GM19397 (cell line): Measurements from ENCODE around the gene TMEM258.

Experiments
- ATAC-seq: cut with Tn5 transposase; IDR thresholded peaks from one replicate; pipeline ENCODE4 v1.9.1; 2021; ENCODE audit warnings: mild to moderate bottlenecking, moderate library complexity; ENCODE audit not compliant: unreplicated experiment

Gene TMEM258

GRCh38 chr11:61762223-61762615 lies 30.2 kb downstream of the TMEM258 start:
- no peak for ATAC-seq

GRCh38 chr11:61761440-61762222 lies 30.8 kb downstream of the TMEM258 start:
- no peak for ATAC-seq

DNA sequence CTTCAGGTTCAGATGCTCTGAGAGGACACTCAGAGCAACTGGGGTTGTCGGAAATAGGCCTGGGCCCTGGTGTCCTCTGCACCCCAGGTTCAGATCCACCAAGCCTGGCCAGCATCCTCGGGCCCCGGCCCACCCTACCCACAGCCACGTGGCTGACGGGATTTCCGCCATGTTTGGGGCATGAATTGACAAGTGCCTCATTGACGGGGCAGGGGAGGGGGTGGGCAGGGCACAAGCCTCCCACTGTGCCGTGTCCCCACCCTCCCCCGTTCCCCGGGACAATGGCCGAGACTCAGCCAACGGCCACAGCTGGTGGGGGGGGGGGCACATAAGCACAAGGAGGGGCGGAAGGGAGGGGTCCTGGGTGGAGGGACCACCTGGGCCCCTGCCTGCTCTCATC lies 31.5 kb downstream of the TMEM258 start:
- ATAC-seq: no peak

DNA sequence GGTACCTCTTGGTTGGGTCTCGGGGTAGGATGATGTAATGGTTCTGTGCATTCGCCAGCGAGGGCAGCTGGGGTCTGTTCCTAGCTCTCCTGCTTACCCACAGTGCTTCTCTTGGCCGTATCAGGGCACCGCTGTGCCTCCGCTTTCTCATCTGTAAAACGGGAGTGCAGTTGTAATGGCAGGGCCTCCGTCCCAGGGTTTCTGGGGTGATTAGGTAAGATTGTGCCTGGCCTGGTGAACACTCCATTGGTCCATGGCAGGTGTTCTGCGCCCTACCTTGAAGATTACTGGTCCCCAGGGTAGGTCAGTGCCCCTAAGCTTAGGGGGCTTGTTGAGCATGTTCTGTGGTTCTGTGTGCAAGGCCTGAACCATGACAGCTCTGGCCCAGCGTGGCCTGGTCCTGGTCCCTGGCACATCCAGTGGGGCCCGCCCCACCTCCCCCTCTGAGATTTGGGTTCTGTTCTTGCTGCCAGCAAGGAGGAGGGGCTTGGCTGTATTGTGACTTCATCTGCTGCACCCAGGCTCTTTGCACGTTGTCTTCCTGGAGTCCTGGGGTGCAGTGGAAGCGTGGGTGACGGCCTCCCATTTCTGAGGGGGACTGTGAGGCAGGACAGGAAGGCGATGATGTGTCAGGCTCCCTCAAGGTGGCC lies 35.1 kb downstream of the TMEM258 start:
- ATAC-seq: no peak

GRCh38 chr11:61756452-61757212 lies 35.8 kb downstream of the TMEM258 start:
- no peak for ATAC-seq

GRCh38 chr11:61756147-61756451 lies 36.3 kb downstream of the TMEM258 start:
- no peak for ATAC-seq

DNA sequence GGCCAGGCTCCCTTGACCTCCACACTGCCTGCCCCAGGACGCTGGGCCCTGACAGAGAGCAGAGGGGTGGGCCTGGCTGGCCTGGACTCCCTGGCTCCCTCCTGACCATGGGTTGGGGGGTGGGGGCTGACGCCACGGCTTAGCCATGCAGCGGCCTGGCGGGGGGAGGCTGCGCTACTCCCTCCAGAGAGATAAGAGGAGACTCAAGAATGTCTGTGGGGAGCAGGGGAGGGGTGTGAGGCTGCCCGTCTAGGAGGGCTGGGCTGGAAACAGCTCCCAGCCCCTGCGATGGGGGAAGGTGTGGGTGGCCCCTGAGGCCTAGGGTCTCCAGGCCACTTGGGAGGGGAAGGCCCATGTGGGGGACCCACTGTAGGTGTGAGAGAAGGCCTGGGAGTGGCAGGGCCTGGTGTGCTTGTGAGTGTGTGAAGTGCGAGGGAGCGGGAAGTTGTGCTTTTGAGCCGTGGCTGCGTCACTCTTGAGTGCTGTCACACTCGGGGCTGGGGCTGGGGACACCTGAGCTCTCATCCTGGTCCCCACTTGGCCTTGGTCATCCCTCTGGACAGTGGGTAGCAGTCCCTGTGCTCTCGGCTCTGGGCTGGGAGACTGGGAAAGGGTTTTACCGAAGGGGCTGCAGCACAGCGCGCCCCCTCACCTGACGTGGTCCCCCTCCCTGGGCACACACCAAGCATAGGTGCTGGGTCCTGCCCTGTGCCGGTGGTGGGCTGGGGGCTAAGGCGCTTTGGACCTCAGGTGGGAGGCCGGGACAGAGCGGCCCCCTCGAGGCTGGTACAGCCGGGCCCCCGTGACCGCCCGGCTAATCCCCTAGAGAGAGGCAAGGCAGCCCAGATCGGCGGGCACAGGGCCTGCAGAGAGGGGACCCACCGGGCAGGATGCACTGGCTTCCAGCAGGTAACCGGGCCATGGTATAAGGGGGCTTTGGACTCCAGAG lies 37.6 kb downstream of the TMEM258 start:
- ATAC-seq: no peak

- ATAC-seq: no peak
Measured at GRCh38 chr11:61753672-61754071, 38.7 kb downstream of the TMEM258 start.

GRCh38 chr11:61752925-61753521 lies 39.4 kb downstream of the TMEM258 start:
- ATAC-seq: no peak

DNA sequence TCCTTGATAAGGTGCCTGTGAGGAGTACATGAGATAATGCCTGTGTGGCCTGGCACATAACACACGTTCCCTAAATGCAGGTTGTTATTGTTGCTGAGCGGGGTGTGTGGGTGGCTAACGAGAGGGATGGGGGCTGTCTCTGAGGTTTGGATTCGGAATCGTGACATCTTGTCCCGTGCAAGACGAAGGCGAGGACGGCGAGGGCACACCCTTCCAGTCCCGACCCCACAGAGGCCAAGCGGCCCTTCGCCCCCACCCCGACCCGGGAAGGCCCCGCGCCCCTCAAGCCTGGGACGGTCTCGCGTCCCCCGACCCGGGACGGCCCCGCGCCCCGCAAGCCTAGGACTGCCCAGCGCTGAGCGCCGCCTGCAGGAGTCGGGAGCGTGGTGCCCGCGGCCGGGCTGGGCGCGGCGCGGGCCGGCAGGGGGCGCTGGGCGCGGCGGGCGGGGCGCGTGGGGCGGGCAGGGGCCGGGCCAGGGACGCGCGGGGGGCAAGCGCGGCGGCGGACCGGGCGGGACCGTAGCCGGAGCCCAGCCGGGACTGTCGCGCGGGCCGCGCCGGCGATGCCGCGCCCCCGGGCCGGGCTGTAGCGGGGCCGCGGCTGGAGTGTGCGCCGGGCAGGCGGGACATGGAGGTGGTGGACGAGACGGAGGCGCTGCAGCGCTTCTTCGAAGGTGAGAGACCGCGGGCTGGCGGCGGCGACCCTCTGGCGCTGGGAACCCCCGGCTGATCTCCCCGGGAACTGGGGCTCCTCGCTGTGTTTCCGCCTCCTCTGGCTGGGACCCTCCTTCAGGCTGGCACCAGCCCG lies 40.1 kb downstream of the TMEM258 start, which contains the start of gene MYRF:
MYRF (plus strand) TSS at position 520 of the 808 bp plus-strand sequence; CDS start at position 629, 109 bp downstream.
- ATAC-seq: no peak

GRCh38 chr11:61751384-61751783 lies 41.0 kb downstream of the TMEM258 start:
- no peak for ATAC-seq

DNA sequence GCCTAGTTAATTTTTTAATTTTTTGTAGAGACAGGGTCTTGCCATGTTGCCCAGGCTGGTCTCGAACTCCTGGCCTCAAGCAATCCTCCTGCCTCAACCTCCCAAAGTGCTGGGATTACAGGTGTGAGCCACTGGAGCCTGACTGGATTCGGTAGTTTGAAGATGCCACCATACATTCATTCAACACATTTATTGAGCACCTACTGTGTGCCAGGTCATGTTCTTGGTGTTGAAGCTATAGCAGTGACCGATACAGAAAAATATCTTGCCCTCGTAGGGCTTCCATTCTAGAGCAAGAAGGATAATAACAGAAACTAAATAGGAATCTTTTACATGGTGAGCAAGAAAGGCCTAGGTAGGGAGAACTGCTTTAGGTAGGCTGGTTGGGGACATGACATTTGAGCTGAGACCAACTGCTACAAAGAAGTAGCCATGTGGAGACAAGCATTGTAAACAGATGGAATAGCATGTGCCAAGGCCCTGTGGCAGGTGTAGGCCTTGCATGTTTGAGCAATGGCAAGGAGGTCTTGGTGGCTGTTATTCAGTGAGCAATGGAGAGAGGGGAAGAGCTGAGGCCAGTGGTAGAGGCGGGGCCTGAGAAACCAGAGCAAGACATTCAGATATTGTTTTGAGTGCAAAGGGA lies 41.6 kb downstream of the TMEM258 start:
- ATAC-seq: no peak

- no peak for ATAC-seq
Measured at GRCh38 chr11:61749591-61750217, 42.7 kb downstream of the TMEM258 start.

- ATAC-seq: no peak
Measured at GRCh38 chr11:61747967-61748285, 44.5 kb downstream of the TMEM258 start.

- ATAC-seq: no peak
Measured at GRCh38 chr11:61747192-61747966, 45.0 kb downstream of the TMEM258 start.

DNA sequence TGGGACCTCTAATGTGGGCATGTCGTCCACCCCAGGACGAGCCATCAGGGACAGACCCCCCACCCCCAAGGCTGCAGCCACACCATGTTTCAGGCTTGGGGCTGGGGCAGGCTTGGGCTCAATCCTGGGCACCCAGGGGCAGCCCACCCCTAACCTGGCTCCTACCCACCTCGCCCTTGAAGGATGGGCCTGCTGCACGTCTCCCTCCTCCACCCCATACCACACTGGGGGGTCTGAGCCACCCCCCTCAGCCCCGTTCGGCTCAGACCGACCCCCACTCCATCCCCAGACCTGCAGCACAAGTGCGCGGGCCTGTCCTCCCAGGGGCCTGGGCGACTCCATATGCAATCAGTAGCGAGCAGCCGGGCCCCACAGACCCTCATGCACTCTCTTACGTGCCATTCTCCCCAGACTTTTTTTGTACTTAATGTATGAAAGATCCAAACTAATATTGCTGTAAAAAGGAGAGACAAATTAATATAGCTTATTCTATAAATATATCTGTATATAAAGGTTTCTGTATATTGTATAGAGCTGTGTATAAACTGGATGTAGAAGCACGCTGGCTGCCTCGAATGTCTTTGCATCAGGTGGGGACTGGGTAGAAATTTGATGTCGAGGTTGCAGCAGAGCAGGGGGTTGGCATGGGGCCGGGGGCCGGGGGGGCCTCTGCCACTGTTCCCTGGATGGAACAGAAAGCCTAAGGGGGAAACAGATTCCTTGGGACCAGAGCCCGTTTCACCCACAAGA lies 45.8 kb downstream of the TMEM258 start:
- ATAC-seq: no peak

DNA sequence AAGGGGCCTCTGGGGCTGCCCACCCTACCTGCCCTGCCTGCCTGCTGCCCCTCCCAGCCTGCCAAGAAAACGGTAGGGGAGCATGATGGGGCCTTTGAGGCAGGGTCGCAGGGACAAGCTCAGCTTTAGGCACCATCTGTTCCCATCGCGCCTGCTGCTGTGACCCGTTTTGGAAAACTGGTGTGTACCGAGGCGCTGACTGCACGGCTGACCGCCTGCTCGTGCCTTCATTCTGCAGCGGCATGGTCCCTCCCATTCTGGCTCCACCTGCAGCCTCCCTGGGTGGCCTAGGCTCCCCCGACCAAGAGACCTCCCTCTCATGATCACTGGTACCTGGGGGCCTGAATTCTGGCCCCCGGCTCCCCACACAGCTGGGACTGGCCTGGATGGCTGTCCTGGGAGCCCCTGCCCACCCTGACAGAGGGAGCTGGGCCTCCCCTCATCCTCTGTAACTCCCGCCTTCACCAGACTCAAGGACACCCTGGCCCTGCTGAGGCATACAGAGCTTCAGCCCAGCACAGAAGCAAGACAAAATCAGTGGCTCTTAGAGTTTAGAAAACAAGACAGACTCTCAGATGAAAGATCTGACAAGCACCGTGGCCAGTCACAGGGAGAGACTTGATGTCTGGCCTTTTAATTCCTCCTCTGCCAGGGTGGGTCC lies 46.5 kb downstream of the TMEM258 start:
- no peak for ATAC-seq
